ENCODE measurements around the gene LARP1.
"Not testable (repeated sequence)": the region's sequence is repeated elsewhere in the genome, so short reads cannot be mapped to it uniquely, and the experiment has no call there.

LARP1 gene

GRCh38 chr5:154820383-154820782 lies 65.2 kb downstream of the LARP1 start:
- in situ Hi-C loops (cut with MboI; ENCODE audit: low sequenced_read_pairs), result no loop called here

- in situ Hi-C loops (cut with MboI; ENCODE audit: low sequenced_read_pairs), result not testable (repeated sequence)
Measured at GRCh38 chr5:154822896-154823295, 67.7 kb downstream of the LARP1 start.

- in situ Hi-C loops (cut with MboI; ENCODE audit: low sequenced_read_pairs), result no loop called here
Measured at GRCh38 chr5:154823605-154824004, 68.4 kb downstream of the LARP1 start.

GRCh38 chr5:154824070-154824469 lies 68.9 kb downstream of the LARP1 start:
- in situ Hi-C loops (cut with MboI; ENCODE audit: low sequenced_read_pairs), result no loop called here

- in situ Hi-C loops (cut with MboI; ENCODE audit: low sequenced_read_pairs), result no loop called here
Measured at GRCh38 chr5:154829181-154829588, 74.0 kb downstream of the LARP1 start.

GRCh38 chr5:154829589-154830218 lies 74.5 kb downstream of the LARP1 start:
- in situ Hi-C loops (cut with MboI; ENCODE audit: low sequenced_read_pairs), result no loop called here

GRCh38 chr5:154830219-154830595 lies 75.0 kb downstream of the LARP1 start:
- in situ Hi-C loops (cut with MboI; ENCODE audit: low sequenced_read_pairs), result no loop called here

- in situ Hi-C loops (cut with MboI; ENCODE audit: low sequenced_read_pairs), result no loop called here
Measured at GRCh38 chr5:154830596-154830995, 75.4 kb downstream of the LARP1 start.

GRCh38 chr5:154831451-154831850 lies 76.3 kb downstream of the LARP1 start:
- in situ Hi-C loops (cut with MboI; ENCODE audit: low sequenced_read_pairs), result no loop called here

- in situ Hi-C loops (cut with MboI; ENCODE audit: low sequenced_read_pairs), result not testable (repeated sequence)
Measured at GRCh38 chr5:154832804-154833203, 77.6 kb downstream of the LARP1 start.

- in situ Hi-C loops (cut with MboI; ENCODE audit: low sequenced_read_pairs), result no loop called here
Measured at GRCh38 chr5:154834053-154834452, 78.9 kb downstream of the LARP1 start.

- in situ Hi-C loops (cut with MboI; ENCODE audit: low sequenced_read_pairs), result not testable (repeated sequence)
Measured at GRCh38 chr5:154835701-154836052, 80.5 kb downstream of the LARP1 start.

GRCh38 chr5:154836225-154836624 lies 81.0 kb downstream of the LARP1 start:
- in situ Hi-C loops (cut with MboI; ENCODE audit: low sequenced_read_pairs), result no loop called here

- in situ Hi-C loops (cut with MboI; ENCODE audit: low sequenced_read_pairs), result no loop called here
Measured at GRCh38 chr5:154837009-154837901, 82.1 kb downstream of the LARP1 start.

- in situ Hi-C loops (cut with MboI; ENCODE audit: low sequenced_read_pairs), result no loop called here
Measured at GRCh38 chr5:154840435-154841272, 85.5 kb downstream of the LARP1 start.

- in situ Hi-C loops (cut with MboI; ENCODE audit: low sequenced_read_pairs), result no loop called here
Measured at GRCh38 chr5:154841273-154841661, 86.1 kb downstream of the LARP1 start.

- in situ Hi-C loops (cut with MboI; ENCODE audit: low sequenced_read_pairs), result no loop called here
Measured at GRCh38 chr5:154842689-154843530, 87.7 kb downstream of the LARP1 start.

- in situ Hi-C loops (cut with MboI; ENCODE audit: low sequenced_read_pairs), result no loop called here
Measured at GRCh38 chr5:154844809-154845208, 89.6 kb downstream of the LARP1 start.

- in situ Hi-C loops (cut with MboI; ENCODE audit: low sequenced_read_pairs), result no loop called here
Measured at GRCh38 chr5:154849264-154849785, 94.1 kb downstream of the LARP1 start.

- in situ Hi-C loops (cut with MboI; ENCODE audit: low sequenced_read_pairs), result no loop called here
Measured at GRCh38 chr5:154849791-154850201, 94.6 kb downstream of the LARP1 start.
